NCI-H460 (cell line): ENCODE measurements around the gene TSKS. TPM values are rescaled to one million over a fixed set of nuclear protein-coding genes. Genes with fewer than 3 reads are reported as not detected.

ENCODE experiments used
- DNase-seq: peaks from one replicate; pipeline ENCODE4 v3.0.0-alpha.2; 2016; ENCODE audit warnings: low read depth; ENCODE audit errors: extremely low read depth
- total RNA-seq: library from RNA; depleted of rRNA; stranded (reverse); fragments of >200 nt; shearing (Covaris generic); gene quantifications from 2 replicates; pipeline ENCODE4 v1.2.3, GENCODE V29; 2014

TSKS gene
- total RNA-seq, 1 experiment from 2014 or later, result not detected

DNA sequence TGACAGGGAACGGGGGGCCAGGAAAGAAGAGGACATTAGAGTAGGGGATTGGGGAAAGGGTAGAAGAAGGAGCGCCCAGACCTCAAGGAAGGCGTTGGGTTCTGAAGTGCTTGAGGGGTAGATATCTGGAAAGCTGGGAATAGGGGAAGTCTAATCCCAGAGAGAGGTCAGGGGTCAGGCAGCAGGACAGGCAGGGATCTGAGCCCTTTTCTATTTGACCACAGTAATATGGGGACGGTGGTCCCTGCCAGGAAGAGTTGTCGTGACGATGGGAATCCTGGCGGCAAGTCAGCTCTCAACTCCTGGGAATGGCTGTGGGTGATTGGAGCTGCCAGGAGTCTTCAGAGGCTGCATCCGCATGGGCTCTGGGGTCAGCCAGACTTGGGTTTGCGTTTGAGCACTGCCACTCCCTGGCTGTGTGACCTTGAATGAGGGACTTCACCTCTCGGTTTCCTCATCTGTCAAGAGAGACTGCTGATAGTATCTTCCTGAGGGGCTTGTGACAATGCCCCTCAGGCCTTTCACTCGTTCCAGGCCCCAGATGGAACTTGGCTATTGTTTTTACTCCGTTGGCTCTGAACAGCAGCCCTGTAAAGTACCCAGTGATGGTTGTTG, 5.0 kb upstream of the TSKS start:
- DNase-seq, result no peak

DNA sequence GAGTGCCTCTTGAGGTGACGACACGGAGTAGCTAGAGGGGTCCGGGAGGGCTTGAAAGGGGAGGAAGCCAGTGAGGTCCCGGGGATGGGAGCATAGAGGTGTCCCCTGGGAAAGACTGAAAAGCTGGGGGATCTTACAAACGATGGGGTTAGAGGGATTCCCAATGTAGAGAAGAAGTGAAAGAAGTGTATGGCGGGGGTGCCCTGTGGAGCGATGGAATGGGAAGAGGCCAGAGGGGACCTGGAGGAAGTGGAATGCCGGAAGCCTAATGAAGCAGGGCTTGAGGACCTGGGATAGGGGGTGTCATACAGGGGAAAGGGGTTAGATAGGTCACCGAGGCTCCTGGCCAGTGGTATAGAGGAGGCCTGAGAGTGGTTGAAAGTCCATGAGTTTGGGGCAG, 4.3 kb upstream of the TSKS start:
- DNase-seq, result no peak

DNA sequence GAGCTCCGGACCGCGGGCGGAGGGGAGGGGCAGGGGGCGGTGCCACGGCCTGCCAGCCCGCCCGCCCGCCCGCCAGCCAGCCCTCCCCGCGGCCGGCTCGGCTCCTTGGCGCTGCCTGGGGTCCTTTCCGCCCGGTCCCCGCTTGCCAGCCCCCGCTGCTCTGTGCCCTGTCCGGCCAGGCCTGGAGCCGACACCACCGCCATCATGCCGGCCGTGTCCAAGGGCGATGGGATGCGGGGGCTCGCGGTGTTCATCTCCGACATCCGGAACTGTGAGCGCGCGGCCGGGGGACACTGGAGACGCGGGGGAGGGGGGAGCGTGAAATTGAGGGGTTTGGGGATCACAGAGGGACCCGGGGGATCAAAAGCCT, 3.8 kb upstream of the TSKS start, which contains the start of gene AP2A1:
Gene AP2A1, plus strand, starts transcription at position 72 of the 370 bp plus-strand sequence. Its CDS starts 133 bp downstream, at position 205.
- no peak for DNase-seq

DNA sequence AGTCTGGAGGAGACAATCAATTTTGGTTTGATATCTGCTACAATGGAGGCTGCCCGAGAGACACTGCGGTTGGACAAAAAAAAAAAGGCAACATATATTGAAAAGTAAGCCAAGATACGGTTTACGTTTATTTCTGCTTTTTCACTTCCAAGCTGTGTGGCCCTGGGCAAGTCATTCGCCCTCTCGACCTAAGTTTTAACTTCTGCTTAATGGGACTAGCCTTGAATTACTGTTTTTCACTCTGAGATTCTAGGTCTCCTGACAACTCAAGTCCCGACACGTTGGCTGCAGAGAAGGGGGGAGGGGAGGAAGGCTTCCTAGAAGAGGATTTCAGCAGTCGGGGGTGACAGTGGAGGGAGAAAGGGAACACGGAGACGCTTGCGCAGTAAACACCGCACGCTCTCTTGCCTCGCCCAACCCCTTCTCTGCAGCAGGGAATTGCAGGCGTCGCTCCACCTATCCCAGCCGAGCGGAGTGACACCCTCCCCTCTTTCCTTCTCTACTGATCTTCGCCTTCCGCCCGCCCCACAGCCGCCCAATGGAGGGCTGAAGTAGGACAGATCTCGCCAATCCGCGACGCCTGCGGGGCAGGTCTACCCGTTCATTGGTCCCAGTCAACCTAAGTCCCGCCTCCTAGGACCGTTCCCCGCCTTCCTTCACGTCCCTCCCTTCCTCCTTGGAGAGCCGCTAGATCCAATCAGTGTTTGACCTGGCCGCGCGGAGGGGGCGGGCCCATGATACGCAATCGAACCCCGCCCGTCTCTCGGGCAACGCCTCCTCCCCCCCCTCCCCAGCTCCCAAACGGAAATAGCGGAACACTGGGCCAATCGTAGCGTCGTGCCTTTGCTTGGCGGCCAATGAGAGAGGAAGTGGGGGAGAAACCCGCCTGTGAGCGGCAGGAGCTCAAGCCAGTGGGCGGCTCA, 3.2 kb upstream of the TSKS start:
- peak; percentile 99 for DNase-seq

DNA sequence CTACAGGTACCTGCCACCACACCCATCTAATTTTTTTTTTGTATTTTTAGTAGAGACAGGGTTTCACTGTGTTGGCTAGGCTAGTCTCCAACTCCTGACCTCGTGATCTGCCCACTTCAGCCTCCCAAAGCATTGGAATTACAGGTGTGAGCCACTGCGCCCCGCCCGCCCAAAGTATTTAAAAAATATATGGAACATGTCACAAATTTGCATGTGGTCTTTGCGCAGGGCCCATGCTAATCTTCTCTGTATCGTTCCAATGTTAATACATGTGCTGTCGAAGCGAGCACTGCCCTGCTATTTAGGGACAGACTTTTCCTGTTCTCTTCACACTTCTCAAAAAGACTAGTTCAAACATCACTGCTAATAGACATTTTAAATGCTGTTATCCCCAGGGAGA, 1.2 kb upstream of the TSKS start:
- DNase-seq, result no peak

DNA sequence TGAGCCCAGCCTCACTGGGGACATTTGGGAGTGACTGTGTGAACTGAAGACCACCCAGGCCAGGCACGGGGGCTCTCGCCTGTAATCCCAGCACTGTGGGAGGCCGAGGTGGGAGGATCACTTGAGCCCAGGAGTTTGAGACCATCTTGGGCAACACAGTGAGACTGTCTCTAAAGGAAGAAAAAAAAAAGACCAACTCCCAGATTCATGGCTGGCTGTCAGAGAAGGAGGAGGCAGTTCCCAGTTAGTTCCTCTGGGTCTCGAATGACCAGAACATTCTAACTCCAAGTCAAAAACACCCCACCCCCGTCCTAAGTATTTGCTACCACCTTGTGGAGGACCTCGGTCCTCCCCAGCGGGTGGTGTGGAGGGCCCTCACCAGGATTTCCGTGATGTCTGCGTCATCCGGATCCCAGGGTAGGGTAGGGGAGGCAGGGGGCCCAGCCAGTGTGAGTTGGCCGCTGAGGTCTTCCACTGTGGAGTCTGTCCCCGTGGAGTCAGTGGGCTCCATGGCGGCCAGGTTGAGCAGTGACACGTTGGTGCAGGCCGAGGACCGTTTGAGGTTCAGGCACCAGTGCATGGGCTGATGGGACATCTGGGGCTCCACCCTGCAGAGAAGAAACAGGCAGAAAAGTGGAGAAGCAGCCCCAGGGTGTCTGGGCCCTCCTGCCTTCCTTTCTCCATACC, 1.3 kb downstream of the TSKS start:
- DNase-seq, result no peak

DNA sequence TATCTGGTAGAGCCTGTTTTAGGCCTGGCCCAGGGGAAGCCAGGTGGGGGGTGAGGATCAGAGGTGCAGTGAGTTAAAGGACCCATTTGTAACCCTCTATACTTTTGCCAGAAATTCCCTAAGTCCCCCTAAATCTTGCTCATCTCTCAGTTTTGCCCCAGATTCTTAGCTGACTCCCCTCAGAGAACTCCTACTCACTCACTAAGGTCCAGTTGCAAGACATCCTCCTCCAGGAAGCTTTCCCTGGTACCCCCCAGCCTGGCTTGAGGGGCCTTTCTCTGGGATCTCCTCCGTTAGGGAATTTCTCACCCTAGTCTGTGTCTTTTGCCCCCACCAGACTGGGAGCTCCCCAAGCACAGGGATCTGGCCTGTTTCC, 1.9 kb downstream of the TSKS start:
- no peak for DNase-seq

DNA sequence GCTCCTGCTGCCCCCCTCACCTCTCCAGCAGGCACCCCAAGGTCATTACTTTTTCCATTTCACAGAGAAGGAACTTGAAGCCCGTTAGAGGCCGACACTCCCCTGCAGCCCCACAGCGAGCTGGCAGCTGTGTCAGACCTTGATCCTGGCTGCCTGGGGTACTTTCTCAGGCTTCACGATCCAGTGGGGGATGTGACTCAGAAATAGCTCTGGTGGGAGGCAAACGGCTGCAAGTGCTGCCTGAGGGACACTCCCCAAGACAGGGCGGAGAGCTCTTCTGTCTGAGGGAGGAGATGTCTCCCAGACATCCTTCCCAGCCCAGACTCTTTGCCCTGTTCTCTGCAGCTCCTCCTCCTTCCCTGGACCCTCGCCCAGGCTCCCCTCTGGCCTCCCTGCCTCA, 4.8 kb downstream of the TSKS start:
- no peak for DNase-seq

DNA sequence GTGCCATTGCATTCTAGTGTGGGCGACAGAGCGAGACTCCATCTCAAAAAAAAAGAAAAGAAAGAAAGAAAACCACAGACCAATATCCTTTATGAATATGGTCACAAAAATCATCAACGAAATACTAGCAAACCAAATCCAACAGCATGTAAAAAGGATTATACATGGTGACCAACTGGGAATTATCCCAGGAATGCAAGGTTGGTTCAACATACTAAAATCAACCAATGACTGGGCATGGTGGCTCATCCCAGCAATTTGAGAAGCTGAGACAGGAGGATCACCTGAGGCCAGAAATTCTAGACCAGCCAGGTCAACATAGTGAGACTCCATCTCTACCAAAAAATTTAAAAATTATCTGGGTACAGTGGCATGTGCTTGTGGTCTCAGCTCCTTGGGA, 7.2 kb downstream of the TSKS start:
- DNase-seq, result no peak

DNA sequence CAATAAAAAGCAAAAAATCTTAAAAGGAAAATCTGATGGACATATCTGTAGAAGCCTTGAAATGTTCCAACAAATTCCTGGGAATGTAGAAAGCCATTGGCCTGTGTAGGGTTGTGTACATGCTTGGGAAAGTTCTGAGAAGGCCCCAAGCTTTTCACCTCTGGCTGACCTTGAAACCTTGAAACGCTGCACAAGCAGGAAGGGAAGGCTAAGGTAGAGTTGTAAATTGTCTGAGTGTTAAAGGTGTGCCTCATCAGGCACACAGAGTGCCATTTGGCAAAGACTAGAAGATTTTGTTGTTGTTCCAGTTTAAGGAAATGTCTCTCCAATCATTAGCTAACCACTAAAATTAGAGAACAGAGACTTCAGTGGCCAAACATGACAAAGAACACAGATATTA, 10.4 kb downstream of the TSKS start:
- no peak for DNase-seq

DNA sequence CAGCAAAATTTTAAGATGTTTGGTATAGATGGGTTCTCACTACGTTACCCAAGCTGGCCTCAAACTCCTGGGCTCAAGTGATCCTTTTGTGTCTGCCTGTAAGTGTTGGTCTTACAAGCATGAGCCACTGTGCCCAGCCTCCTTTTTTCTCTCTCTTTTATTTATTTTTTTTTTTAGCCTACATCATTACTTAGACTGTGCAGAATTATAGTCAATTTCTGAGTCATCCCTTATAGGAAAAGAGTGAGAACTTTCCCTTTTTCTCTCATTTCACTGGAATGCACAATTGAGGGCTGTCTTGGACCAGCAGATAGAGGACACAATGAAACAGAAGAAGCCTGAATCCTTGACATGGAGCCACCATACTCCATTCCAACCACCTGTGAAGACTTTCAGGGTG, 13.3 kb downstream of the TSKS start:
- no peak for DNase-seq

DNA sequence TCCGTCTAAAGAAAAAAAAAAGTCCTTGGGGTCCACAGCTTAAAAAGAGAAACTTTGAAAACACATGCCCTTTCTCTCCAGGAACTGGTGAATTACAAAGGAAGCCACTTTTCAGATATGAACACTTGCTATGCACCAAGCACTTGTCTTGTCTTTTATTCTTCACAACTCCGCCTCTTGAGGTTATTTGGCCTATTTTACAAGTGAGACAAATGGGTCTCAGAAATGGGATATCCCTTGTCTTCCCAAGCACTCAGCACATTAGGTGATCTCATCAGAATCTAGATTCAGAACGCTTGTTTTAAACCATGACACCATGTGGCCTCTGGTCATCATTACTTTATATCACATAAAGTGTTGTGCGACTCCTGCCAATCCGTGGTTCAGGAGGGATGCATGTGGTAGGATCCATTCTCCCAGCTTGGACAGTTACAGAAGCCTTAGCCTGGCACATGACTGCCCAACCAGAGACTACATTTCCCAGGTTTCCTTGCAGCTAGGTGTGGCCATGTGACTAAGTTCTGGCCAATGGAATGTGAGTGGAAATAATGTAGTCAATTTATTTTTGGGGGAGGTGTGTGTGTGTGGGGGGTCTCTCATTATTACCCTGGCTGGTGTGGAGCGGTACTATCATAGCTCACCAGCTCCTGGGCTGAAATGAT, 13.9 kb downstream of the TSKS start:
- DNase-seq, result no peak

DNA sequence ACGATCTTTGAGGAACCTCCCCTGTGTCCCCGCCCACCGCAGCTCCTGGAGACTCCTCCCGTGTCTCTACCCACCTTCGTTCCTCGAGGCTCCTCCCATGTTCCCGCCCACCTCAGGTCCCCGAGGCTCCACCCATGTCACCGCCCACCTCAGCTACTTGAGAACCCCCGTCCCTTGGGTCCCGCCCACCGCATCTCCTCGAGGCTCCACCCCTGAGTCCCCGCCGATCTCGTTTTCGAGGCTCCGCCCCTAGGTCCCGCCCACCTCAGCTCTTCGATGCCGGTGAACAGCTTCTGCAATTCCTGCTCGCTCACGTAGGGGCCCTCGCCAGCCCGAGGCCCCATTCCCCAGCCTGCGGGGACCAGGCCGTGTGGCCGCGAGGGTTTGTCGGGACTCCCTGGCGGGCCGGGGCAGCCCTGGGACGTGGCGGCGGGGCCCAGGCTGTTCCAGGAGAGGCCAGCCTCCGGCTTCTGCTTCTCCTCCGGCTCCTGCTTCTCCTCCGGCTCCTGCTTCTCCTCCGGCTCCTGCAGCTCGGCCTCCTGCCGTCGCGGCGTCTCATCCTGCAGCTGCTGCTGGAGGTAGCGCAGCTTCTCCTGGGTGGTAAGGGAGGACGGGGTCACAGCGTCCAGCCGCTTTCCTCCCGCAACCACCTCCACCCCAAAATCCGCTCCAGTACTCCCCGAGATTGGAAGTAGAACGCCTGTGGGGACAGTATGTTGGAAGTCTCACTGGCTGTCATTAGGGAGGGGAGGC, 16.7 kb downstream of the TSKS start:
- DNase-seq, result no peak

DNA sequence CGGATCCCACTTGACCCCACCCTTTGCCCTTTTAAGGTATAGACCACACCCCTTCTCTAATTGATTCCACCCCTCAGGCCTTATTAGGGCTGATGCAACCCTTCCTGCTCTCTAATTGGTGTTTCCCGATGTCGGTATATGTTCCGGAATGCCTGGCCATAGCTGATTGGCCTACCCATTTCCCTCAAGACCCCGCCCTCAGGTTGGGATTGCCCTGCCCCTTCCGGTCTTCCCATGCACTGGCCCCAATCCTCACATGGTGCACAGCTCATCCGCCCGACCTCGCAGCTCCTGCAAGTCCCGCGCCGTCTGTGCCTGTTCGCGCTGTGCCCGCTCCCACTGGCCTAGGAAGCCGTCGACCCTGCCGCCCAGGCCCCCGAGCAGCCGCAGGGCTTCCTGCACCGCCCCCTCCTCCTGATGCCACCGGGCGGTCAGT, 18.1 kb downstream of the TSKS start:
- DNase-seq, result no peak

DNA sequence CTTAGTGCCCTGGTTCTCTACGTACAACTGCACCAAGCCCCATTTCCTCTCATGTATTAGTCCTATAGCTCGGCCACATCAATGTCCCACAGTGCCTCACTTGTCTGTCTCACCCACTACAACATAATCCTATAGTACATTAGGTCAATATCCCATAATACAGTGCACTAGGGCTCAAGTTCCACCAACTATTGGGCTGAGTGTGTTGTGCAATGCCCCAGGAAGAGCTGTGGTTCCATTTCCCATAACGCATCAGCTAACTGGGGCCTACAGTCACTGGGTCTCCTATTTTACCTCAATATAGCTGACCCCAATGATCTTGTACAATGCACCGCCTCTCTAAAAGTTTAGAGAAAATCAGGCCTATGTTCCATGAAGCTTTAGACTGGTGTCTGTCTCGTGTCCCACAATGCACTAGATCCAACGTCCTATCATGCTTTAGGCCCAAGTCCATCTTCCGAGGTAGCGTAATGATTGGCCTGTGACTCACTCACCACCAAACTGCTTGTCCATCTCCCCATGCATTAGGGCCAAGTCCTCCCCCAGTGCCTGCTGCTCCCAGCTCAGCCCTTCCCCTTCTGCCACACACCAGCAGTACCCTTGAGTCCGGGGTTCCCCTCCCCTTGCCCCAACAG, 21.8 kb downstream of the TSKS start:
- DNase-seq, result no peak

DNA sequence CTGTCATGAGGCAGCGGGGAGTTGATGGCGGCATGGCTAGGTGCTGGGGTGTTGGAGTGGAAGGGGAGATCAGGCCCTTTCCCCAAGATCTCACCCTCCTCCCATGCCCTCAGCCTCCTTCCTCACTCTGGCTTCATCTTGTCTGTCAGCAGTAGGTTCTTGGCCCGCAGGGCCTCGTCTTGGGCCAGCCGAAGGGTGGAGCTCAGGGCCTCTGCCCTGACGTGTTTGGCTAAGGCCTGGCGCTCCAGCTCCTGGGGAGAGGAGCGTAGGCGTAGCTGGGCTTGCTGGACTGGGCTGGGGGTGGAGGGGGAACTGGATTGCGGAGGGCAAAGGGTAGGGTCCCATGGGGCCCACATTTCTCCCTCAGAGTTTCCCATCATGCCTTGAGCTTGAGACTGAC, 23.2 kb downstream of the TSKS start:
- no peak for DNase-seq

DNA sequence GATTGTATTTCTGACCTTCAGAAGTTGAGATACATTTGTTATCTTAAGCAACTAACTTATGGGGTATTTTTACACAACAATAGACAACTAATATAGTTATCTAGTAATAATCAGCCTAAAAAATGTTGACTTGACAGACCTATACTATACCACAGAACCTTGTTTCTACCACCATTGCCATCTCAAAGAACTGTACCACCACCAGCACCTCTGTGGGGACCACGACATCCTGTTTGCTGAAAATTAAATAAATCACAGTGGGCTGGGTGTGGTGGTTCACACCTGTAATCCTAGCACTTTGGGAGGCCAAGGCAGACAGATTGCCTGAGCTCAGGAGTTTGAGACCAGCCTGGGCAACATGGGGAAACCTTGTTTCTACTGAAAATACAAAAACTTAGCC, 24.0 kb downstream of the TSKS start:
- DNase-seq, result no peak

DNA sequence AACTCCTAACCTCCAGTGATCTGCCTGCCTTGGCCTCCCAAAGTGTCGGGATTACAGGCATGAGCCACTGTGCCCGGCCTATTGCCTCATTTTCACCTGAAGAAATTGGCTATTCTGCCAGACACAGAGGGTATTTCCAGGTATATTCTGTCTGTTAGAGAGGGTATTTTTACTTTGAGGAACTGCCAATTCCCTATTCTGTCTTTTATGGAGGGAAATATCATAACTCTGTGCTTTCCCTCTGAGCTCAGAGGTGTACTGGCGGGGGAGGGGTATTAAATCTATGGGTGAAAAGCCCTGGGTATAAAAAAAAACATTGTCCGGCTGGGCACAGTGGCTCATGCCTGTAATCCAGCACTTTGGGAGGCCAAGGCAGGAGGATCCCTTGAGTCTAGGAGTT, 24.8 kb downstream of the TSKS start:
- DNase-seq, result no peak

DNA sequence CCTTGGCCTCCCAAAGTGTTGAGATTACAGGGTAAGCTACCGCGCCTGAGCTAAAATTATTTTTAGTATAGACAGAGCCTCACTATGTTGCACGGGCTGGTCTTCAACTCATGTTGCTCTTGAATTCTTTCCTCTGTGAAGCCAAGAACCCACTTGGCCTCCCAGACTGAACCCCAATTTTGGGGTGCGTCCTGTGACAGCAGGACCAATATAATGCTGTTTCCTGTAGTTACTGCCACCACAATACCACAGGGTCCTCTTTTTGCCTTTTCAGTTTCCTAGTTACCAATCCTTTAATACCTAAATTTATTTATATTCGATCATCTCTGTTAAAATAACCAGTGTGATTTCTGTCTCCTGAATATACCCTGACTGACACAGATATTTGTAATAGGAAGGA, 32.9 kb downstream of the TSKS start:
- DNase-seq, result no peak
